HCEC 1CT (cell line): ENCODE results near the gene TCOF1.

Experiments
- DNase-seq: peaks from one replicate; pipeline ENCODE4 v3.0.0-alpha.2; 2017

Gene TCOF1

GRCh38 chr5:150326707-150327106 lies 30.8 kb upstream of the TCOF1 start:
- no peak for DNase-seq

GRCh38 chr5:150327139-150327538 lies 30.4 kb upstream of the TCOF1 start:
- DNase-seq = no peak

GRCh38 chr5:150328515-150328914 lies 29.0 kb upstream of the TCOF1 start:
- DNase-seq = no peak

- DNase-seq = no peak
Measured at GRCh38 chr5:150329038-150329437, 28.5 kb upstream of the TCOF1 start.

- DNase-seq = no peak
Measured at GRCh38 chr5:150329881-150330876, 27.3 kb upstream of the TCOF1 start.

GRCh38 chr5:150333400-150333799 lies 24.1 kb upstream of the TCOF1 start:
- no peak for DNase-seq

GRCh38 chr5:150335778-150336177 lies 21.7 kb upstream of the TCOF1 start:
- no peak for DNase-seq

GRCh38 chr5:150338546-150338945 lies 19.0 kb upstream of the TCOF1 start:
- no peak for DNase-seq

- no peak for DNase-seq
Measured at GRCh38 chr5:150339165-150339564, 18.3 kb upstream of the TCOF1 start.

GRCh38 chr5:150339841-150340240 lies 17.7 kb upstream of the TCOF1 start:
- no peak for DNase-seq

GRCh38 chr5:150340614-150341255 lies 16.8 kb upstream of the TCOF1 start:
- DNase-seq = no peak

- no peak for DNase-seq
Measured at GRCh38 chr5:150341331-150341730, 16.2 kb upstream of the TCOF1 start.

- DNase-seq = no peak
Measured at GRCh38 chr5:150341989-150342388, 15.5 kb upstream of the TCOF1 start.

GRCh38 chr5:150342583-150342982 lies 14.9 kb upstream of the TCOF1 start:
- no peak for DNase-seq

GRCh38 chr5:150343994-150344631 lies 13.4 kb upstream of the TCOF1 start:
- no peak for DNase-seq

- DNase-seq = no peak
Measured at GRCh38 chr5:150345716-150346115, 11.8 kb upstream of the TCOF1 start.

- no peak for DNase-seq
Measured at GRCh38 chr5:150346592-150346991, 10.9 kb upstream of the TCOF1 start.

GRCh38 chr5:150347003-150347402 lies 10.5 kb upstream of the TCOF1 start:
- no peak for DNase-seq

GRCh38 chr5:150347451-150347850 lies 10.0 kb upstream of the TCOF1 start:
- DNase-seq = no peak

- no peak for DNase-seq
Measured at GRCh38 chr5:150349681-150350275, 7.7 kb upstream of the TCOF1 start.

- peak; percentile 69 for DNase-seq
Measured at GRCh38 chr5:150350524-150351344, 6.8 kb upstream of the TCOF1 start.
